ENCODE results near the gene HOXC11. TPM values are rescaled to one million over a fixed set of nuclear protein-coding genes. Genes with fewer than 3 reads are reported as not detected.

Gene HOXC11
- total RNA-seq, 1 donor from 2014 or later, result not detected

DNA sequence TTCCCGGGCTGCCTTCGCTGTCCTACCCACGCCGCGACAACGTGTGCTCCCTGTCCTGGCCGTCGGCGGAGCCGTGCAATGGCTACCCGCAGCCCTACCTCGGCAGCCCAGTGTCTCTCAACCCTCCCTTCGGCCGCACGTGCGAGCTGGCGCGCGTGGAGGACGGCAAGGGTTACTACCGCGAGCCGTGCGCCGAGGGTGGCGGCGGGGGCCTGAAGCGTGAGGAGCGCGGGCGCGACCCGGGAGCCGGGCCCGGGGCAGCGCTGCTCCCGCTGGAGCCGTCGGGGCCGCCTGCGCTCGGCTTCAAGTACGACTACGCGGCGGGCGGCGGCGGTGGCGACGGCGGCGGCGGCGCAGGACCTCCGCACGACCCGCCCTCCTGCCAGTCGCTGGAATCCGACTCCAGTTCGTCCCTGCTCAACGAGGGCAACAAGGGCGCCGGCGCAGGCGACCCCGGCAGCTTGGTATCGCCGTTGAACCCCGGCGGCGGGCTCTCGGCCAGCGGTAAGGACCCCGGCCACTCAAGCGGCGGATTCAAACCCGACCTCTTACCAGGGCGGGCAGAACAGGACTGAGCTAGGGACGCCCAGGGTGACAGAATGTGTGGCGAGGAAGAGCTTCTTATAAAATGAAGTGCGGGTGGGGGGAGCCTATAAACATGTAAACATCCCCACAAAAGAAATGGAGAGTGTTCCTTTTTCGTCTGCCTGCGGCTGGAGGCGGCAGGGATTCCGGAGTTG lies 17.7 kb upstream of the HOXC11 start:
- intact Hi-C loops (cut with DNase I), result no loop called here
- DNase-seq, result no peak
- ATAC-seq (ENCODE audit: poor library complexity), result no peak

DNA sequence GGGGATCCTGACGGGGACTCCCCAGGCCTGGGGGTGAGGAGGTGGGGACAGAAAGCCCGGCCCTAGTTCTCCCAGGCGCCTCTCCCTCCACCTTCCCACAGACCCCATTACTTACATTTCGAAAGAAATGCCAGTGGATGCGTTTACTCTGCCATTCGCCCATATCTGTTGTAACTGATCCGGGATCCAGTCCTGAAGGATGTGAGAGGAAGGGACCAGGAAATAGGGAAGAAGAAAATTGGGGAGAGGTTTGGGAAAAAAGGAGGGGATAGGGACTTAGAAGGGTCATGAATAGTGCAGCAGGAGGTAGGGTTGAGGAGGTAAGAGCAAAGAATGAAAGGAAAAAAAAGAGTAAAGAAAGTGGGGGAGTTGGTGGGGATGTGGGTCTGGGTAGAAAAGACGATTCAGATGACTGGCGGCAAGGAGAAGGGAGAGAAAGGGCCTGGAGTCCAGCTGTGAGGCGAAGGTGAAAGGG lies 17.1 kb upstream of the HOXC11 start:
- ATAC-seq (ENCODE audit: poor library complexity), result no peak
- intact Hi-C loops (cut with DNase I), result no loop called here
- DNase-seq, result no peak

DNA sequence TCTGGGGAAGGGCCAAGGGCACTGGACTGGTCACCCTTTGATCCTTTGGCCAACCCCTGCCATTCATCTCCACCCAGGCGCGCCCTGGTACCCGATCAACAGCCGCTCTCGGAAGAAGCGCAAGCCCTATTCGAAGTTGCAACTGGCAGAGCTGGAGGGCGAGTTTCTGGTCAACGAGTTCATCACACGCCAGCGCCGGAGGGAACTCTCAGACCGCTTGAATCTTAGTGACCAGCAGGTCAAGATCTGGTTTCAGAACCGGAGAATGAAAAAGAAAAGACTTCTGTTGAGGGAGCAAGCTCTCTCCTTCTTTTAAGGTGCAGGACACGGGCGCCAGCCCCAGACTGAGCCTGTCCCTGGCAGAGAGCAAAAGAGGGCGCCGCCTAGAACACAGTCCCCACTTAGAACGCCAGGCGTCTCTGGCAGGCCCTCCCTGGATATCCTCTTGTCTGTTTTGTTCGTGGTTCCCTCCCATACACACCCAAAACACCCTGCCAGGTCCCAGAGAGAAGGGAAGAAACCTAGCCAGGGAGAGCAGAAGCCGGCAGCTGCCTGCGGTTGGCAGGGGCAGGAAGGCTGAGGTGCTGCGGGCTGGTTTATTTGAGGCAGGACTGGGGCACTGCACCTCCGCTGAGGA lies 16.6 kb upstream of the HOXC11 start:
- DNase-seq (no peak), ATAC-seq (ENCODE audit: poor library complexity) (no peak)
- intact Hi-C loops (cut with DNase I), result no loop called here

DNA sequence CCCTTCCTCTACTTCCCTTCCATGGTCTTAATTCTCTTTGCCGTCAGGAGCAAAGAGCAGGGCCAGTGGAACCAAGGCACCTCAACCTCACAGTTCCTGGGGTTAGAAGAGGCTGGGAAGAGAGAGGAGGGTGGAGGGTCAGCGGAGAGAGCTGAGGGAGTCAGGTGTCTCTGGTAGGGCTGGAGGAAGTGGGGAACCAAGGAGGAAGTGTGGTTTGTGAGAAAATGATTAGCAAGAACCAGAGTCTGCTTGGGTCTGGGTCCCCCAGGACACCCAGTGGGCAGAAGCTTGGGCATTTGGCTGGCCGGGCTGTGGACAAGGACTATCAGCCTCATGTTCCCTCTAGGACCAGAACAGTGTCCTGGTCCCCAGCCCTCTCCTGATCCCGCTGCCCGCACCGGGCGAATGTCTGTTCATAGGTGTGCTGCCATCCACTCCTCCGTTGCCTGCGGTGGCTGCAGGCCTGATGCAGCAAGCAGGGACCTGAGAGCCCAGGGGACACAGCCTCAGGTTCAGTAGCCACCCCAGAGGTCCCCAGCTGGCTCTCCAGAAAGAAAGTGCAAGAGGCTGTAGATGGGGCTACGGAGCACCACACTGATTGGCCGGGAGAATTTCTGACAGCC lies 15.9 kb upstream of the HOXC11 start:
- DNase-seq, result no peak
- ATAC-seq (ENCODE audit: poor library complexity), result no peak
- intact Hi-C loops (cut with DNase I), result no loop called here

DNA sequence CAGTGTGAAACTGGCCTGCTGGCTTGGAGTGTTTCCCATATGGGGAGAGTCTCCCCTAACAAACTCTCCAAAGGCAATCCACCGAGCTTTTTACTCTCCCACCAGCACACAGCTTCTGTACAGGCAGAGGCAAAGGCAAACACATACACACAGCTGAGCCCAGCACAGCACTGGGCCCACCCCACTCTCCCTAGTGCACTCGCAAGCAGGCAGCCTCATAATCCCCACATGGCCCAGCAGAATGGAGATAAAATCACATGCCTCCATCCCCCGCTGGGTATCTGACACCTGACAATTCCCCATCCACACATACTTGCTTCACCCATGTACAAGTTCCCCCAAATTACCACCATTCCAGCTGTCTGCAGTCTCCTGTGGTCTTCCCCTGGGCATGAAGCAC lies 14.8 kb upstream of the HOXC11 start:
- intact Hi-C loops (cut with DNase I), result no loop called here
- DNase-seq, result no peak
- ATAC-seq (ENCODE audit: poor library complexity), result no peak

DNA sequence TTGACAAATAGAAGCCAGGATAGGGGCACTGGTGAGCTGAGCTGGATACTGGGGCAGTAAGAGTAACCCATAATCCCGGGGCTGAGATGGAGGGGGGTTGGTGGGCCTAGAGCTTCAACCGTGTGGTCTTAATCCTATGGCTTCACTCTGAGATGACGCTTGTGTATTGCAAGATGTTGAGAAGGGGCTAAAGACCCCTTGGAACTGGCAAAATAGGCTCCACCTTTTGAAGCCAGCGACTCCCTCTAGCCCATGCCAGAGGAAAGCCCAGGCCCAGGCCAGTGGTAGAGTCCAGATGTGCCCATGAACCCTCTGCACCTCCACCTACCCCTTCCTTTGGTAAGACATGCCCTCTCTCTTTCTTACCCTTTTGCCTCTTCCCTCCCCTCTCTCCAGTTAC lies 13.6 kb upstream of the HOXC11 start:
- ATAC-seq (ENCODE audit: poor library complexity), result no peak
- DNase-seq, result no peak
- intact Hi-C loops (cut with DNase I), result no loop called here

DNA sequence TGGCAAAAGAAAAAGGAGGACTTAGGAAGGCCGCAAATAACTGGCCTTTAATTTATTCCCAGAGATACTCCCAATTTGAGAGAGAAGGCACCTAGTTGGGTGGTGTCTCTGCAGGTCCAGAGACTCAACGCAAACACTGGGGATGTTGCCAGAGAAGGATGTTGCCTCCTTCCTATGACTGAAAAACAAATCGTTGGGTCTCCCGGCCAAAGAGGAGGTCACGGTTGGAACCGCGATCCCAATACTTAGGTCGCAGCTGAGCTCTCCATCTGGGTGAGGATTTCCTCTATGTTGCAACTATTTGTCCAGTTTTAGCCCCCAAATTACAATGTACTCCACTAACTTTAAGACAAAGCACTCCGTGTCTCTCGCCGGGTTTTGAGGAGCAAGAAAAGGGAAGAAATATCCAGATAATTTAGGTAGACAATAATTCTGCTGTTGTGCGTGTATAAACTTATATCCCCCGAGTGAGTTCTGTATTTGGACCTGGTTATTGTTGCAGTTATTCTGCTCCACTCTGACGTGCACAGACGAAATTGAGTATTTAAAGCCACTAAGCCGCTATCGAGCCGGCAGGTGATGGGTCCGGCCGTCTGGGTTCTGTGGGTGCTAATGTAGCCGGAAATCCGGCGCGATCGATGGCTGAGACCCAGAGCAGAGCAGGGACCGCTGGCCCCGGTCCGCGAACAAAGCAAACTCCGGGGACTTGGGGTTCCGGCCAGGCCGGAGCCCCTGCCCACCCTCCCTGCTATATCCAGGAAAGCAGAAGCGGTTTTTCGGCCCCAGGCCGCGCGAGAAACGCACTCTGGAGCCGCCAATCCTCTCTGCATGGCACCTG lies 12.5 kb upstream of the HOXC11 start:
- ATAC-seq (ENCODE audit: poor library complexity) (no peak), DNase-seq (no peak)
- intact Hi-C loops (cut with DNase I), result no loop called here

DNA sequence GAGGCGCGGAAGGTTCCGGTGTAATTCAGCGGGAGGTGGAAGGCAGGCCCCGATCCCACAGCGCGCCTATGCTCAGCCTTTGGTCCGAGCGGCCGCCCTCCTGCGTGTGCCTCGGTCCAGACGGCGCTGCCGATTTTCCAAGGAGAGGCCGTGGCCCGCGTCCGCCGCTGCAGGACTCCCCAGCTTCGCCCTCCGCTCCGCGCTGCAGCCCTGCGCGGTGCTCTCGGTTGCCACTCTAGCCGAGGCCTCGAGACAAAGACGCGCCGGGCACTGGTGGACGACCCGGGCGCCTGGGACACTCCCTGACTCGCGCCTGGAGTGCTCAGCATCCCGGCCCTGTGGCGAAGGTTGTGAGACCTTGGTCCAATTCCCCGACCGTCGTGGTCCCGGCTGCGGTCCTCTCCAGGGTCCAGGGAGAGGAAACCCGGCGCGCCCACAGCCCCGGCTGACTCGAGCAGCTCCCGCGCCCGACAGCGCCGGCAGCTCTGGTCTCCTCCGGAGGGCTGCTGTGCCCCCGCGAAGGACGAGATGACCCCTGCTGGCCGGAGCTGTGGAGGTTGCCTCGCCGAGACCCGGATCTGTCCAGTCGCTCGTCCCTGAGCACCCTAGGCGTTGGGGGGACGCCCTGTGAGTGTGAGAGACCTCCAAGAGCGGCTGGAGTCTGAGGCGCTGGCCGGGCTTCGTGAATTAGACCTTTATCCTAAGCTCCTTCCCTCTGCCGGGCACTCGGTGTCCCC lies 11.7 kb upstream of the HOXC11 start:
- no peak for DNase-seq
- intact Hi-C loops (cut with DNase I), result no loop called here
- ATAC-seq (ENCODE audit: poor library complexity), result no peak

DNA sequence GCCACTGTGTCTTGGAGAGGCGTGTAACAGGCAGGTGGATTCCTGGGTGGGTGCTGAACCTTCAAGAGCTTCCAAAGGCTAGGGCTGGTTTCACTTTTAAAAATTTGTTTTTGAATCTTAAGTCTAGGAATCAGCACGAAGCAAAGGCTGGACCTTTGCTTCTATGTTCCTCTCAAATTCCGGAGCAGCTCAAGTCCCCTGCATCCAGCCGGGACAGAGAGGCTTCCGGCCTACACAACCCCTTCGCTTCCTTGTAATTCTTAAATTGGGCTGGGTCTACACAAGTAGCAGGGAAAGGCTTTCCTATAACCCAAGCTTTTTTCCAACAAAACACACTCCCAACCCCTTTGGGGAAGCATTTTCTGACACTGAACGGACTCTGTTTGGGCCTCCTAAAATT lies 9.9 kb upstream of the HOXC11 start:
- no peak for ATAC-seq (ENCODE audit: poor library complexity)
- intact Hi-C loops (cut with DNase I), result no loop called here
- no peak for DNase-seq

DNA sequence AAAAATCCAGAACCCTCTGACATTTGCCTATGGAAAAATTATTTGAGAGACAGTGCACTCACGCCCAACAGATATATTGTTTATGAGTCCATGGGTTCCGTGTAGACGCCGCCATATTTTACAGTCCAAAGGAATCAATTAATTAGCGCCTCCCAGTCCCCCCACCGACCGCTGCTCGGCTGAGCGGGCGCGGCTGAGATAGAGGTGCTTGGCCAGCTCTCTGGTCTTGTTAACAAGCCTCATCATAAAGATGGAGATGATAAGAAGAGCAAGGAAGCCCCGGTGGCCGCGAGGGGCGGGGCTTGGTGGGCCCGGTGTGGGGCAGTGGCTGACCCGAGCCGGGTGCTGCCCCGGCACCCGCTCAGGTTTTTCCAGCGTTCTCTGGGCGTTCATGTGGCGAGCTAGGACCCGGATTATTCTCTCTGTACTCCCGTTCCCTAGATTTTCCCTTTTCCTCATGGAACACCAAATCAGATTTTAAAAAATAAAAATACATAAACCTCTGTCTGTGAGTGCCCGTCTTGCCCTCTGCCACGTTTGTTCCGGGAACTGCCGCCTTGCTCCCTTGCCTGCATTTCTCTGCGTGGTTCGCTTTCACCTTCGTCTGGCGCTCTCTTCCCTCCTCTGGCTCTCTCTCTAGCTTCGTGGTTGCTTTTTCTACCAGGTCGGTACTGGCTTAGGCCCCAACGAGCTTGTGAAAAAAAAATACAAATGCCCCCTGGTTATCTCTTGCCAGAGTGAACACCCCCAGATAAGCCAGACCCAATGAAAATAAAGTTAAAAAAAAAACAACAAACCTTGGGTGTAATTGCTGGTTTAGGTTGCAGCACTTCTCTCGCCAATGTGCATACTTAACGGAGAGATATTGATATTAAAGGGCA lies 9.3 kb upstream of the HOXC11 start:
- no peak for DNase-seq
- intact Hi-C loops (cut with DNase I), result no loop called here
- no peak for ATAC-seq (ENCODE audit: poor library complexity)

DNA sequence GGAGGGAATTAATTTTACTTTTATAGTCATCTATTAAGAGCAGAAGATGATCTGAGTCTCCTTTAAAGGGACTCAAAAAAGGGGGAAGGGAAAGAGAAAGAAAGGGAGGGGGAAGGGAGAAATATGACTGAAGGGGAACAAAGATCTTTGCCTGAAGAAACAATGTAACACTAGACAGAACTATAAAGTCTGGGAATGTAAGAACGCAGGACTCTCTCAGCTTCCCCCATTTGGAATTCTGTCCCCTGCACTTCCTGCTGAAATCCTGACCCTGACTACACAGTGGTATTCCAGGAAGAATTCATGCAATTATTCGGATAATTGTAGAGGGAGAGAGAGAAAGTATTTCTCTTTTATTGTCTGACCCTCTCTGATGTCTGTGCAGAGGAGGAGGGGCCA lies 8.6 kb upstream of the HOXC11 start:
- ATAC-seq (ENCODE audit: poor library complexity) (no peak), DNase-seq (no peak)
- intact Hi-C loops (cut with DNase I), result no loop called here

DNA sequence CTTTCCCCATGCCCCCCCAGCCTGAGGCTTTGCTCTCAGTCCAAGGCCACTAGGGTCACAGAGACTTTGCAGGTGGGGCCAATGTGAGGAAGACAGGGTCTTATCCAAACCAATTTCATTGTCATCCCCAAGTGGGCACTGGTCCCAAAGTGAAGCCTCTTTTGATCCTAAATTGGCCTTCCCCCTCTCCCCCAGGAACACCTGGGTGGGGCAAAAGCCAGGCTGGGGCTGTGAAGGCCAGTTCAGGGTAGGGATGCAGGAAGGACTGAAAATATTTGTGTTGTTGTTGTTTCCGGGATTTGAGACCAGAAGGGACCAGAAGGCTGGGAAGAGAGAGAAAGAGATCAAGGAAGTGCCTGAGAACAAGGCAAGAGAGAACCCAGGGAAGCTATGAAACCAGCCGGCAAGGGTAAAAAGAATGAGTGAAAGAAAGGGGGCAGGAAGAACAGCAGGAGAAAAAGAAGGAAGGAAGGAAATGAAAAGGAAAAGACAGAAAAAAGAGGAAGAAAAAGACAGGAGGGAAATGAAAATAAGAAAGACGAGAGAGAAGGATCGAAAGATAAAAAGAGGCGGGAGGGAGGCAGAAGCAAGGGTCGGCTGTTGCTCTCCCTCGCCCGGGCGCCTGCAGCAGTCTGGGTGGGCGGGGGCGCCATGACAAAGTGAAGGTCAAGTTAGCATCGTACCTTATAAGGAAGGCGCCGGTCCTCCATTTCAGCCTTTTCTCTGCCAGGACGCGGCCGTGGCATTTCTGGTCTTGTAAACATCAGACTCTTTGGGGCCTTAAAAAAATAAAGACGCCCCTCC lies 7.4 kb upstream of the HOXC11 start:
- ATAC-seq (ENCODE audit: poor library complexity), result no peak
- intact Hi-C loops (cut with DNase I), result no loop called here
- no peak for DNase-seq

DNA sequence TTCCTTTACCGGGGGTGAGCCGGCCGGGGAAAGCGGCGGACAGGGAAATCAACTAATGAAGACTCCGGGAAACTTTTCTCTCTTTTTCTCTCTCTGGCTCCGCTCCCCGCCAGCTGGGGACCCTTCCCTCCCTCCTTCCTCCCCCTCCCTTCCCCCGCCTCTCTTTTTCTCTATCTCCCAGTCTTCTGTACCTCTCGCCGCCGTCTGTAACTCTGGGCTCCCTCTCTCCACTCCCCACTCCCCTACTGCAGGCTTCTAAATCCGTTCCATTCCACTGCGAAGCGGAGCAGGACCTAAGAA lies 6.9 kb upstream of the HOXC11 start:
- no peak for DNase-seq
- no peak for ATAC-seq (ENCODE audit: poor library complexity)
- intact Hi-C loops (cut with DNase I), result no loop called here

DNA sequence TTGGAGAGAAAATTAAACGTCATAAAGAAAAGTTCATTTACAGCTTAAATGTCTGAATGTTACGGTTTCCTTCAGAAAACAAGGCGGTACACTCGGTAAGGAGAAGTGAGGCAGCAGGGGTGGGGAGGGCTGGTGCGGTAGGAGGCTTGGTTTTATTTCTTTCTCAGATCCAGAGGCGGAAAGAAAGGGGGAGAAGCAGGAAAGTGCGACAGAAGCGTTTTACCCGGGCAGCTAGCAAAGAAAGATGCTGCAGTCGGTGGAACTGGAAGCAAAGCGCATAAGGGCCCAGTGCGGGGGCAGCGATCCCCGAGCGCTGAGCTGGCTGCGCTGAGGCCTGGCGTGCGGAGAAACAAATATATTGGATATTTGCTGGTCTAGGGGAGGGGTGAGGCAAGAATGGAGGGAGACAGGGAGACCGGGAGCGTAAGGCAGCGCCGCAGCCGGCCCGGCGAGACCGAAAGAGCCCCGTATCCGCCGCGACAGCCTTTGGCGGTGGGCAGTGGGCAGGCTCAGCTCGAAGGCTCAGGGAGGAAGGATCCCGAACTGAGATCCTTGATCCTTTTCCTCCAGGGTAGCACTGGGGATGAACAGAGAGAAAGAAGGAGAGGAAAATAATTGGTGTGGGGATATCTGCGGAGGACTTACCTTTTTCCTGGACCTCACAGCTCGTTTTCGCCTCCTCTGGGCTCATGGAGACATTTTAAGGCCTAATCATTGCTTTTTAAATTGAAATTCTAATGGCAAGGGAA lies 6.4 kb upstream of the HOXC11 start:
- intact Hi-C loops (cut with DNase I), result no loop called here
- DNase-seq (no peak), ATAC-seq (ENCODE audit: poor library complexity) (no peak)

DNA sequence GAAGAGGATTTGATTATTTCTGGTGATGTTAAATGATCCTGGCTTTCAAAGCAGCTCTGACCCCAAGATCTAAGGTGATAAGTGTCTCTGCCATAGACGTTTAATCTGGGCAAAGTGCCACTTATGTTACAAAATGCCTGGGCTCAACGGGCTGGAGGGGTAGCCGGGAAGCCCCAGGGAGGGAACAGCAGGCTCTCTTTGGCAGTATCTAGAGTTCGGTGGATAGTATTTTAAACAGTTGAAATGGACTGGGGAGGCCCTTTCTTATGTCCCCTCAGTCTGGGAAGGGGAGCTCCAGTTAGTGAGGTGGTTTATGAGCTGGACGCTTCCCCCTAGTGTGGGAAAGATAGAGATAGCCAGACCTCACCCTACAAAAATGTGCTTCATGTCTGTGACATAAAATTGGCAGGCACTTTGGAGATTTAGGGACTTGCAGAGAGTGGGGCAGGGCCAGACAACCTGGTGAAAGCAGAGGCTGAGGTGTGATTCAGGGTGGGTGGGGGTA lies 5.5 kb upstream of the HOXC11 start:
- ATAC-seq (ENCODE audit: poor library complexity), result no peak
- DNase-seq, result no peak
- intact Hi-C loops (cut with DNase I), result no loop called here

Data from Right ventricle myocardium superior (tissue), 1 donor.